ENCODE results near the gene SMG7. TPM values are rescaled to one million over a fixed set of nuclear protein-coding genes. Genes with fewer than 3 reads are reported as not detected.

Gene SMG7
- total RNA-seq, 3 donors from 2014 or later: 69.0 to 74.3 (median 70.3) TPM

DNA sequence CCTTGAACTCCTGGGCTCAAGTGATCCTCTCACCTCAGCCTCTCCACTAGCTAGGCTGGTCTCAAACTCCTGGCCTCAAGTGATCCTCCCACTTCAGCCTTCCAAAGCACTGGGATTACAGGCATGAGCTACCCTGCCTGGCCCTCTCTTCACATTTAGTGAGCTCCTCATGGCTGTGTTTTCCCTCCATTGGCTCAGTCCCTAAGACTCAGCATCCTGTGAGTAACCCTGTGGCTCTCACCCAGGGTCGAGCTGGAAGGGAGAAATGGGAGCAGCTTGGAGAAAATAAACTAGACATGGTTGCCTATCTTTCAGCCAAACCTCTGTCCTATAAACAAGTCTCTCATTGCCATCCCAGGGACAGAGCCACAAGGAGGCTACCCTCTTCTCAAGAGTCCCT is 100.4 kb downstream of the SMG7 start:
- H3K36me3 Mint-ChIP-seq (ENCODE audit: insufficient read depth): no peaks in the 10 kb centered on the region
- H3K27me3 Mint-ChIP-seq (ENCODE audit: low read depth): no peaks in the 10 kb centered on the region
- H3K4me1 Mint-ChIP-seq (ENCODE audit: low read depth): peaks cover 7% of the 10 kb centered on the region
- ATAC-seq: no peak
- H3K9me3 Mint-ChIP-seq: no peaks in the 10 kb centered on the region
- no peak for DNase-seq
- H3K4me3 Mint-ChIP-seq: no peak overlapping the region

DNA sequence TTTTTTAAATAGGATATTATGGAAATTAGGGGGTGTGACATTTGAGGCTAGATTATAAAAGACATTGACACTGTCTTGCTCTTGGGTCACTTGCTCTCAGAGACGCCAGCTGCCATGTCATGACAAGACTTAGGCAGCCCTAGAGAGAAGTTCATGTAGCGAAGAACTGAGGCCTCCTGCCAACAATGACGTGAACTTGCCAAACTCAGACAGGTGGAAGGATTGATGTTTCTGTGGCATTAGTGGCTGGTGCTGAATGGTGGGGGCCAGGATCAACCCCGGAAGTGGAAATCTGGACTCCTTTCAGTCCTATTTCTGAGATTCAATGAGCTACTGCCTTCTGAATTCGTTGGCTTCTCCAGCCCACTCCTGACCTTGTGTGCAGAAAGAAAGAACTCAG is 103.3 kb downstream of the SMG7 start:
- H3K4me1 Mint-ChIP-seq (ENCODE audit: low read depth): peaks cover 6% of the 10 kb centered on the region
- no peaks in the 10 kb centered on the region for H3K36me3 Mint-ChIP-seq (ENCODE audit: insufficient read depth)
- no peak for DNase-seq
- no peaks in the 10 kb centered on the region for H3K27me3 Mint-ChIP-seq (ENCODE audit: low read depth)
- H3K4me3 Mint-ChIP-seq: no peak overlapping the region
- no peaks in the 10 kb centered on the region for H3K9me3 Mint-ChIP-seq
- ATAC-seq: no peak

DNA sequence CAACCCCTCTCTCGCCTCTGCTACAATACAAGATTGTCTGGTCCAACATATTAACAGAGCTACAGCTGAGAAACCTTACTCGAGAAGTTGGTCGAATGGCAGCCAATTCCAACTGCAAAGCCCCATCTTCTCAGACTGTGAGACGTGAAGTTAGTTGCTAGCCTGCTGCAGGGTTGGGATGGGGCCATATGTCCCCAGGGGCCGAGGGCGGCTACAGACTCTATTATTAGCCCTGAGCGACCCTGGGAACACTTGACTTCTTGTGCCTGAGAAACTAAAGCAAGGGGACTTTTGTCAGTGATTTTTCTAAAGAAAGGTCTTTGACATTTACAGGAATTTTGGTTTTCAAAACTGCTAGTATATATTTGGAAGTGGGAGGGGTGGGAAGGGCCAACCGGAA is 104.2 kb downstream of the SMG7 start:
- ATAC-seq (no peak), DNase-seq (no peak)
- Mint-ChIP-seq H3K9me3 (no peaks in the 10 kb centered on the region), H3K4me3 (no peak overlapping the region), H3K4me1 (ENCODE audit: low read depth) (peaks cover 6% of the 10 kb centered on the region), H3K27me3 (ENCODE audit: low read depth) (no peaks in the 10 kb centered on the region), H3K36me3 (ENCODE audit: insufficient read depth) (no peaks in the 10 kb centered on the region)

GRCh38 chr1:183577897-183578465 is 105.7 kb downstream of the SMG7 start:
- ATAC-seq: no peak
- DNase-seq: no peak
- H3K36me3 Mint-ChIP-seq (ENCODE audit: insufficient read depth): no peaks in the 10 kb centered on the region
- no peaks in the 10 kb centered on the region for H3K9me3 Mint-ChIP-seq
- peaks cover 6% of the 10 kb centered on the region for H3K4me1 Mint-ChIP-seq (ENCODE audit: low read depth)
- no peak overlapping the region for H3K4me3 Mint-ChIP-seq
- H3K27me3 Mint-ChIP-seq (ENCODE audit: low read depth): no peaks in the 10 kb centered on the region

GRCh38 chr1:183578856-183579255 is 106.6 kb downstream of the SMG7 start:
- DNase-seq (no peak), ATAC-seq (no peak)
- Mint-ChIP-seq H3K27me3 (ENCODE audit: low read depth) (no peaks in the 10 kb centered on the region), H3K9me3 (no peaks in the 10 kb centered on the region), H3K4me1 (ENCODE audit: low read depth) (peaks cover 6% of the 10 kb centered on the region), H3K36me3 (ENCODE audit: insufficient read depth) (no peaks in the 10 kb centered on the region), H3K4me3 (no peak overlapping the region)

DNA sequence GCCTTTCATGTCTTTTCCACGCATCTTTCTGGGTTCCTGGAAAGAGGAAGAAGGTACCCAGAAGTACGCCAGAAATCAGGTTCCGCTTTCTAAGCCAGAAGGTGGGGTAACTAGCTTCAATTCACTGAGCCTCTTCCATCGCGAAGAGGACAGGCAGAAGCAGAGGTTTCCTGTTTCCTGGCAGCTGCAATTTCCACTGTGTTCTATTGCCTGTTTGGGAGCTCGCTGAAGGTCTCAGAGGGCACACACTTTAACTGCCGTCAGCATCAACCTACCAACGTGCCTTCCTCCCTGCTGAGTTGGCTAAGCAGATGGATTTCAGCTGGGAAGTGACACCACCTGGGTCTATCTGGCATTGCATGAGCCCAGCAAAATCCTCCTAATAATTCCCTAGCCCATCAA is 108.0 kb downstream of the SMG7 start:
- H3K36me3 Mint-ChIP-seq (ENCODE audit: insufficient read depth): no peaks in the 10 kb centered on the region
- H3K4me1 Mint-ChIP-seq (ENCODE audit: low read depth): peaks cover 6% of the 10 kb centered on the region
- ATAC-seq (peak in 1 of 2 donors; percentile 56), DNase-seq (no peak)
- no peaks in the 10 kb centered on the region for H3K9me3 Mint-ChIP-seq
- H3K4me3 Mint-ChIP-seq: no peak overlapping the region
- H3K27me3 Mint-ChIP-seq (ENCODE audit: low read depth): no peaks in the 10 kb centered on the region

- ATAC-seq (no peak), DNase-seq (no peak)
- H3K27me3 Mint-ChIP-seq (ENCODE audit: low read depth): no peaks in the 10 kb centered on the region
- no peaks in the 10 kb centered on the region for H3K9me3 Mint-ChIP-seq
- H3K4me1 Mint-ChIP-seq (ENCODE audit: low read depth): peaks cover 6% of the 10 kb centered on the region
- H3K36me3 Mint-ChIP-seq (ENCODE audit: insufficient read depth): no peaks in the 10 kb centered on the region
- no peak overlapping the region for H3K4me3 Mint-ChIP-seq
These were observed 109.9 kb downstream of the SMG7 start for GRCh38 chr1:183582021-183582713.

DNA sequence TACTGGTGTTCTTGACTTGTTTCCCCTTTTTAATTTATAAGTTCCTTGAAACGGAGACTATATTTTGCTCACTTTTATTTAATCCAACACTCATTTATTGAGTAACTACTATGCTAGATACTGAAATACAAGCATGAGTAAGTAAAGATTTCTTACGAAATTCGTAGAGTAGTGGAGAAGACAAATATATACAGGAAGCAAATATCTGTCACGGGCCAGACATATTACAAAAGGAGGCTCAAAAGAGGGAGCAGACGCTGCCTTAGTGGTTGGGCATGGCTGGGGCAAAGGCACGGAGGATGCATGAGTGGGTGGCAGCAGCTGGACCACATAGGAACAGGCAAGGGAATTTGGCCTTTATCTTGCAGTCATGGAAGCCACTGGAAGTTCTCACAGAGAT is 111.2 kb downstream of the SMG7 start:
- Mint-ChIP-seq H3K4me1 (ENCODE audit: low read depth) (peaks cover 9% of the 10 kb centered on the region), H3K27me3 (ENCODE audit: low read depth) (no peaks in the 10 kb centered on the region), H3K4me3 (no peak overlapping the region), H3K36me3 (ENCODE audit: insufficient read depth) (no peaks in the 10 kb centered on the region), H3K9me3 (no peaks in the 10 kb centered on the region)
- no peak for DNase-seq
- no peak for ATAC-seq

- ATAC-seq: no peak
- DNase-seq: no peak
- H3K4me1 Mint-ChIP-seq (ENCODE audit: low read depth): peaks cover 15% of the 10 kb centered on the region
- H3K9me3 Mint-ChIP-seq: no peaks in the 10 kb centered on the region
- H3K4me3 Mint-ChIP-seq: no peak overlapping the region
- no peaks in the 10 kb centered on the region for H3K27me3 Mint-ChIP-seq (ENCODE audit: low read depth)
- no peaks in the 10 kb centered on the region for H3K36me3 Mint-ChIP-seq (ENCODE audit: insufficient read depth)
These were observed 111.8 kb downstream of the SMG7 start for GRCh38 chr1:183584147-183584546.

- no peak for DNase-seq
These were observed 112.7 kb downstream of the SMG7 start for GRCh38 chr1:183585038-183585437.

DNA sequence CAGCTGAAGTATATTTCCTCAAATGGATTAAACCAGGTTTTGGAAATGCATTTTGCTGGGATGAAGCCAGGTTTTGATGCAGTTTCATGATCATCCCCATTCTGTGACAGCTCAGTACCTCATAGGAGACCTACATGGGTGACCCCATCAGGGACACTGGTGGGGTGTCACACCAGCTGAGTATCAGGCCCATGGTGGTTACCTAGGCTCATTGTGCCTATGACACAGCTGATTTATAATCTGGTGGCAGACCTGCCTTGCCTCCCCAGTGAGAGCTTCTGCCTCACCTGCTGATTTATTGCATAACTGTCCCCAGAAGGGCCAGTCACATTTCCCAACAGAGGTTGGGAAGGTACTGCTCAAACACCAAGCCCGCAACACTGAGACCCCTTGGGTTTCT is 114.2 kb downstream of the SMG7 start:
- DNase-seq (no peak), ATAC-seq (no peak)
- Mint-ChIP-seq H3K9me3 (no peaks in the 10 kb centered on the region), H3K4me3 (no peak overlapping the region), H3K27me3 (ENCODE audit: low read depth) (no peaks in the 10 kb centered on the region), H3K36me3 (ENCODE audit: insufficient read depth) (no peaks in the 10 kb centered on the region), H3K4me1 (ENCODE audit: low read depth) (peaks cover 25% of the 10 kb centered on the region)

More at GRCh38 chr1:183585038-183585437, 112.7 kb downstream of the SMG7 start:
- peaks cover 19% of the 10 kb centered on the region for H3K4me1 Mint-ChIP-seq (ENCODE audit: low read depth)
- no peaks in the 10 kb centered on the region for H3K36me3 Mint-ChIP-seq (ENCODE audit: insufficient read depth)
- ATAC-seq: no peak
- no peak overlapping the region for H3K4me3 Mint-ChIP-seq
- no peaks in the 10 kb centered on the region for H3K27me3 Mint-ChIP-seq (ENCODE audit: low read depth)
- no peaks in the 10 kb centered on the region for H3K9me3 Mint-ChIP-seq

- H3K36me3 Mint-ChIP-seq (ENCODE audit: insufficient read depth): no peaks in the 10 kb centered on the region
- no peak for ATAC-seq
- H3K4me1 Mint-ChIP-seq (ENCODE audit: low read depth): peaks cover 25% of the 10 kb centered on the region
- no peaks in the 10 kb centered on the region for H3K27me3 Mint-ChIP-seq (ENCODE audit: low read depth)
- no peak for DNase-seq
- H3K9me3 Mint-ChIP-seq: no peaks in the 10 kb centered on the region
- no peak overlapping the region for H3K4me3 Mint-ChIP-seq
These were observed 114.6 kb downstream of the SMG7 start for GRCh38 chr1:183586926-183587325.

GRCh38 chr1:183588827-183589226 is 116.5 kb downstream of the SMG7 start:
- DNase-seq (no peak), ATAC-seq (no peak)
- Mint-ChIP-seq H3K9me3 (no peaks in the 10 kb centered on the region), H3K4me1 (ENCODE audit: low read depth) (peaks cover 32% of the 10 kb centered on the region), H3K27me3 (ENCODE audit: low read depth) (no peaks in the 10 kb centered on the region), H3K36me3 (ENCODE audit: insufficient read depth) (no peaks in the 10 kb centered on the region), H3K4me3 (no peak overlapping the region)

- Mint-ChIP-seq H3K36me3 (ENCODE audit: insufficient read depth) (no peaks in the 10 kb centered on the region), H3K27me3 (ENCODE audit: low read depth) (no peaks in the 10 kb centered on the region)
These were observed 117.1 kb downstream of the SMG7 start for GRCh38 chr1:183589384-183589783.

GRCh38 chr1:183589874-183590243 is 117.6 kb downstream of the SMG7 start:
- no peak for ATAC-seq
- peak overlapping the region; percentile 14 for H3K4me3 Mint-ChIP-seq
- no peaks in the 10 kb centered on the region for H3K36me3 Mint-ChIP-seq (ENCODE audit: insufficient read depth)
- H3K4me1 Mint-ChIP-seq (ENCODE audit: low read depth): peaks cover 32% of the 10 kb centered on the region
- H3K27me3 Mint-ChIP-seq (ENCODE audit: low read depth): no peaks in the 10 kb centered on the region
- DNase-seq: no peak
- H3K9me3 Mint-ChIP-seq: no peaks in the 10 kb centered on the region

More at GRCh38 chr1:183589384-183589783, 117.1 kb downstream of the SMG7 start:
- peaks cover 32% of the 10 kb centered on the region for H3K4me1 Mint-ChIP-seq (ENCODE audit: low read depth)
- DNase-seq (no peak), ATAC-seq (no peak)
- H3K9me3 Mint-ChIP-seq: no peaks in the 10 kb centered on the region
- H3K4me3 Mint-ChIP-seq: peak overlapping the region; percentile 14
